ENCODE results near the gene NR6A1.
A peak's percentile ranks its signal among the peaks of the same experiment; 100 is the strongest.

NR6A1 gene

DNA sequence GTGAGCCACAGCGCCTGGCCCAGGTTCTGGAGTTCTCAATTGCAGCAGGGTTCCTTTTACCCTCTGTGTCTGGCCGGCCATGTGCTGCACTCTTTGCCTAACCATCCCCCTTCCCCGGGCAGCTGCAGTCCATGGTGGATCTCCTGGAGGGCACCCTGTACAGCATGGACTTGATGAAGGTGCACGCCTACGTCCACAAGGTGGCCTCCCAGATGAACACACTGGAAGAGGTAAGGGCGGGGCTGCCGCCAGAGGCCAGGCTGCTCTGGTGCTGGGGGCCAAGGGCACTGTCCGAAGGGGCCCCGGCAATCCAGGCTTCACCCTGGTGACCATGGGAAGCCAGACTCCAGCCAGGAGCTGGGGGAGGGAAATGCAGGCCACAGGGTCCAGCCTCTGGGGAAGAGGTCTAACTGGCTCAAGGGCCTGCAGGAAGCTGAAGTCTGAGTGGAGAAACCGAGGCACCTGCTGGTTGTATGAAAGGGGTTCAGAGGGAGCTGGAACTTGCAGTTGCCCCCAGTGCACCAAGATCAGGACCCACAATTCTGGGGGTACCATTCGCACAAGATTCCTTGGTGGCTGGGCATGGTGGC is 23.9 kb upstream of the NR6A1 start:
- DNase-seq, result no peak

DNA sequence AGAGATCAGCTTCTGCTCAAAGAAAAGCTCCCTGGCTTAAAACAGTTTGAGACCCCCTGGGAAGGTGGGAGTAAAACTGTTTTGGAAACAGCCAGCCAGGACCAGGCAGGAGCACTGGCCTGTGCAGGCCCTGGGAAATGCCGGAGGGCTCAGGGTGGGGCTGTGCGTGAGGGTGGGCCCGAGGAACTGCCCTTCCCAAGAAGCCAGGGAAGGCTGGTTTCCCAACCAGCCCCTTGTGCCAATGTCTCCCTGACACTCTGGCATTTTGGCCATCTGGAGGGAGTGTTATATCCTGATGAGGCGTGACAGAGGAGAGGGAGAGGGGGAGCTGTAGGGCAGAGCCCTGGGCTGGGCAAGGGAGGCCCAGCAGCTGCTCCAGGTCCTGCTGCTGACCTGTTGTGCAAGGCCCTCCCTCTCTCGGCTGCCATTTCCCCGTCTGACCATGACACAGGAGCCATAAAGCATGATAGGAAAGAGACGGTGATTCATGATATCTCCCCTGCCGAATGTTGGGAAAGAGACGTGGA is 22.0 kb upstream of the NR6A1 start:
- DNase-seq, result no peak

DNA sequence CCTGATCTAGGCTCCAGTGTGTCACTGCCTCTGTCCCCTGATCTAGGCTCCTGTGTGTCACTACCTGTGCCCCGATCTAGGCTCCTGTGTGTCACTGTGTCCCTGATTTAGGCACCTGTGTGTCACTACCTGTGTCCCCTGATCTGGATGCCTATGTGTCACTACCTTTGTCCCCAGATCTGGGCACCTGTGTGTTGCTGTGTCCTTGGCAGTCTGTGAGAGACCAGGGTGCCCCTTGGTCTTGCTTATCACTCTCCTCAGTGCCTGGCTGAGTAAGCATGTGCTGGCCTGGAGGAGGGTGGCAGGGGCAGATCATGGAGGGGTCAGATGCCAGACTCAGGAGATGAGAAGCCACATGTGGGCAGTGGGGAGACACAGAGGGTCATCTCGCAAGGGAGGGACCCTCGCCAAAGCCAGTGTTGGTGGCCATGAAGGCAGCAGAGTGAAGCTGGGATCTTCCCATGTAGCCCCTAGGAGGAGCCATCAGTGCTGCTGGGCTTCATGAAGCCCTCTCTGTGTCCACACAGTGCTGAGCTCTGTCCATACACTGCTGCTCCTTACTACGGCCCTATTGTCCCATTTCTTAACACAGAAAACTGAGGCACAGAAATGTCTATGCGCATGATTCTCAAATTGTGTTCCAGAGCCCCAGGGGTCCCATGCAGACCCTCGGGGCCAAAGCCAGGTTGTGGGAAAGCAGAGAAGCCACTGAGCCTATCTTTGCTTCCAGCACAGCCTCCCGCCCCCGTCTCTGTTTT is 21.3 kb upstream of the NR6A1 start:
- DNase-seq, result no peak

DNA sequence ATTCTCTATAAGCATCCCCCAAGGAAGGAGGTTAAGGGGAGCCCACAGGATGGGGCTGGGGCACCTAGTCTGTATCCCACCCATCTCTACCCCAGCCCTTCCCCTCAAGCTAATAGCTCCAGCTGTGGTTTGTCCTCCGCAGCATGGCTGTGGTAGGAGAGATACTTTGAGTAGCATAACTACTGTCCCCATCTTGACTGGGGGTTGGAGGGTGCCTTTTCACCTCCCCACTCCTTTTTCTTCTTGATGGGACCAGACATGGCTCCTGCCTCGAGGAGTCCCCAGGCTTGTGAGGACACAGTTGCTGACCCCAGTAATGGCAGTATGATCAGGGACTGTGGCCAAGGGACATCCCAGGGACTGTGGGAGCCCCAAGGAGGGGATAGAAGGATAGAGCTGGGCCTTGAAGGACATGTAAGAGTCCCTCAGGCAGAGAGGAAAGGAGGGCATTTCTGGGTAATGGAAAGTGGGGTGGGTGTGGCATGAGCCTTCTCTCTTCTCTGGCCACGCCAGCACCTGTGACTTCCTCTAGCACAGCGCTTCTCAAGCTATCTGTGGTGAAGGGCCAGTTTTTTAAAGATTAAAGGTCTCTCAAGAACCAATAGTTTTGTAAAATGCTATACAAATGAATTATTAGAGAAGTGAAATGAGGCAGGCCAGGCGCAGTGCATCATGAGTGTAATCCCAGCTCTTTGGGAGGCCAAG is 19.8 kb upstream of the NR6A1 start:
- no peak for DNase-seq

GRCh38 chr9:124790301-124790700 is 19.2 kb upstream of the NR6A1 start:
- no peak for DNase-seq

GRCh38 chr9:124789531-124789930 is 18.4 kb upstream of the NR6A1 start:
- no peak for DNase-seq

- no peak for DNase-seq
Observed at GRCh38 chr9:124788542-124789217, 17.6 kb upstream of the NR6A1 start.

DNA sequence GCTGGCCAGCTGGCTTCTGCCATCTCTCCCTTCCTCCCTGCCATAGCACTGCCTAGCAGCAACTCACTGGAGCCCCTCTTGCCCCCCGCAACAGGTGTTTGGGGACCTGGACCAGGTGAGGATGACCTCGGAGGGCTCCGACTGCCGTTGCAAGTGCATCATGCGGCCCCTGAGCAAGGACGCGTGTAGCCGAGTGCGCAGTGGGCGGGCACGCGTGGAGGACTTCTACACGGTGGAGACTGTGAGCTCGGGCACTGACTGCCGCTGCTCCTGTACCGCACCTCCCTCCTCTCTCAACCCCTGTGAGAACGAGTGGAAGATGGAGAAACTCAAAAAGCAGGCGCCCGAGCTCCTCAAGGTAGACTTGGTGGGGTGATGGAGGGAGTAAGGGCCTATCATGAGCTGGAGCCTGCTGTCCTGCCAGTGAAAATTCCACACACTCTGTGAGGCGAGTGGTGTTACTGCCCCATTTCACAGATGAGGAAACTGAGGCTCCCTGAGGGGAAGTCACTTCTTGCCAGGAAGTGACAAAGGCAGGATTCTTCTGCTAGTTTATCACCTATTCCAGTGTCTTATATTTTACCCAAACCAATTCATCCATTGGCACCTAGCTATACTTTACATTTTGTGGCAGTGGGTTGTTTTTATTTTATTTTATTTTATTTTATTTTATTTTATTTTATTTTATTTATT is 15.9 kb upstream of the NR6A1 start:
- DNase-seq, result no peak

- no peak for DNase-seq
Observed at GRCh38 chr9:124784509-124784908, 13.4 kb upstream of the NR6A1 start.

- DNase-seq, result no peak
Observed at GRCh38 chr9:124783830-124784229, 12.7 kb upstream of the NR6A1 start.

GRCh38 chr9:124782661-124783574 is 11.8 kb upstream of the NR6A1 start:
- no peak for DNase-seq

DNA sequence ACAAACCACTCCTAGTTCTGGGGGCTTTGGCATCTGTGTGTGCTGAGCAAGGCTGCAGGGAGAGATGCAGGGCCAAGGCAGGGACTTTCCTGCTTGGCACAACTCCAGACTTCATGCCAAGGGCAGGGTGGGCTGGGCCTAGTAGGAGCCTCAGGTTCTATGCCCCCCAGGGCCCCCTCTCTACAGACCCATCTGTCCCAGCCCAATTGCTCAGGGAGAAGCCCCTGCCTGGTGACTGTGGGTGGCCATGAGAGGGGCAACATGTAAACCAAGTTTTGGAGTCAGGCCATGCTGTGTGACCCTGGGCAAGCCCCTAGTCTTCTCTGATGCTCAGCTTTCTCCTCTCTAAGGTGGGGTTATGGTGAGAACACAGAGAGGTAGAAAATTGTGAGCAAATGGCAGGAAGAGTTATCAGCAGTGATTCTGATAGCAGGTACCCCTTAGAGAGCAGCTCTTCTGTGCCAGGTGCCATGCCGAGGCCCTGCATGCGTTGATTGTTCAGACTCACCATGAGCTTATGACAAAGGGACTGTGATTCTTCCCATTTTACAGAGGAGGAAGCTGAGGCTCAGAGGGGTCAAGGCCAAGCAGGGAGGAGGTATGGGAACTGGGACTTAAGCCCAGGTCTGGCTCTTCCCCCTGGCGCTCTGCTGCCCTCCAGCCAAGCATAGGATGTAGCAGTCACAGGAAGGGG is 11.0 kb upstream of the NR6A1 start:
- DNase-seq, result no peak

DNA sequence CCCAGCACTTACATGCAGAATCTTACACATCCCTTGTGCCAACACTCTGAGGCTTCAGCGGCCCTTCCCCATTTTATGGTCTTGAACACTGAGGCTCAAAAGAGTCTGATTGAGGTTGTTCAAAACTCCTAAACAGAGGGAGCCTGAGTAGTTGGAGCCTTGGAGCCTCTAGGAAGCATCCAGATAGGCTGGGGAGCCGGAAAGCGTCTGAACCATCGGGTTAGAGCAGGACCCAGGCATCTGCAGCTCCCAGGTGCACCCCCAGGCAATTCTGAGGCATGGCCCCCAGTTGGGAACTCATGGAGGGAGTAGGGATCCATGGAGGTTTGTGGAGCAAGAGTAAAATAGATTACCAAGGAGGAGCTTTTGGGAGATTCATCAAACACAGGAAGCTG is 9.6 kb upstream of the NR6A1 start:
- no peak for DNase-seq

GRCh38 chr9:124780060-124780756 is 9.1 kb upstream of the NR6A1 start:
- DNase-seq, result no peak

- DNase-seq, result no peak
Observed at GRCh38 chr9:124779368-124780059, 8.4 kb upstream of the NR6A1 start.

DNA sequence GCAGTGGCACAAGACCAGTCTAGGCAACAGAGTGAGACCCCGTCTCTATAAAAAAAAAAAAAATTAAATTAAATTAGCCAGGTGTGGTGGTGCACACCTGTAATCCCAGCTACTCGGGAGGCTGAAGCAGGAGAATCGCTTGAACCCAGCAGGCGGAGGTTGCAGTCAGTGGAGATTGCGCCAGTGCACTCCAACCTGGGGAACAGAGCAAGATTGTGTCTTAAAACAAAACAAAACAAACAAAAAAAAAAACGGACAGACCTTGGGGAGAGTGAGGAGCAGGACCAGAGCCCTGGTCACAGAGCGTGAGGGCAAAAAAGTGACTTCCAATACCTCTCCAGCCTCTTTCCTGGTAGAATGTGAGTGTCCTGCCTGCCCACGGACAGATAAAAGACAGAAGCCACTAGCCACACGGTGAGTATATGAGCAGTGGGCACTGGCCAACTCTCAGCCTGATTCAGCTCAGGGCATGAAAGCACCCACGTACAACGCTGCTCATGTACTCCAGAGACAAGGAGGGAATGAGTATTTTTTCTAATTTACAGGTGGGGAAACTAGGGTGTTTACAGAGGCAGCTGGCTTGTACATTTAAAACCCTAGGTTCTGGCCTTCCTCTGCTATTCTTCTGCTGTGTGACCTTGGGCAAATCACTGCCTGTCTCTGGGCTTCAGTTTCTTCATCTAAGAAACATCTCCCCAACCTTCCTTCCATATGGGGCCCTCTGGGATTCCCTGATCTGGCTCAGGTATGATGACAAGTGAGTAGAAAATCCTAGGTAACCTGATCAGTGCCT is 7.7 kb upstream of the NR6A1 start:
- no peak for DNase-seq

DNA sequence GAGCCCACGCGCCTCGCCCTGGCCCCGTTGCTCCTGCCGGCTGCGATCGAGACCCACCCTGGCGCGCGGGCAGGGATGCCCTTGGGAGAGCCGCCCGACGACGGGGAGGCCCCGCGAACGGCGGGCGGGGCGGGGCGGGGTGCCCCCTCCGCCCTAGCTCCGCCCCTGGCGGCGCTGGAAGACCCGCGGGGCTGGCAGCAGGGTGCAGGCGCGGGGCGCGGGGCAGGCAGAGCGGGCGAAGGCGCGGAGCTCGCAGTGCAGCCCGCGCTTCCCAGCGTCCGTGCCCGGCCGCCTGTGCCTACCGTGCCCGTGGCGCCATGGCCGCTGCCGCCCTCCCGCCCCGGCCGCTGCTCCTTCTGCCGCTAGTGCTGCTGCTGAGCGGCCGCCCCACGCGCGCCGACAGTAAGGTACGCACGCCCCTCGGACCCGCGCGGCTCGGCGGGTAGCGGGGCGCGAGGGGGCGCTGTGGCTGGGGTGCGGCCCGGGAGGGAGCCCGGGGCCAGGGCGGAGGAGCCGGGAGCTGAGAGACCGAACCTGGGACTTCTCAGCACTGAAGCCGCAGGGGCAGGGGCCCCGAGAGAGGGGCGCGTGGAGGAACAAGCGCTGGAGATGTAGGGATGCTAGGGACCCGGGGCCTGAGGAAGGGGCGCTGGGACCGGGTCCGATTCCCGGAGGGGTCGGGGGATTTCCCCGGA is 6.0 kb upstream of the NR6A1 start, which contains the start of gene OLFML2A:
TSS of gene OLFML2A (plus strand) at position 180 of the 695 bp plus-strand sequence. CDS start at position 318, 138 bp downstream.
- DNase-seq, result peak; percentile 9

DNA sequence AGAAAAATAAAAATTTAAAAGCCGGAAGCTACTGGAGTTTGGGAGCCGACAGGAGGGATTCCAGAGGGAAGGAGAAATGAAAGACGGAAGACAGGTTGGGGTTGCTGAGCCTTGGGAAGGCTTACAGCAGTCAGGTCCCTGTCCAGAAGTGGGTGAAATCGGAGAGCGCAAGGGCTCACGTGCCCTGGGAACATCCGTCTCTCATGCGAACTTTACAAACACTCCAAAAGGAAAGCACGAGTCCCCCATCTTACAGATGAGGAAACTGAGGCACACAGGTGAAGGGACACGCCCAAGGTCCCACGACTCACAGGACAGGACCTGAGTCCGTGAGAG is 5.5 kb upstream of the NR6A1 start:
- DNase-seq, result peak; percentile 7

Data from DMS79 treated with DMSO at 0.1 percent for 48 hours (cell line).